Astrocyte (in vitro differentiated cells and primary cell): ENCODE data around the gene COLEC11. TPM values are rescaled to one million over a fixed set of nuclear protein-coding genes. Genes with fewer than 3 reads are reported as not detected.

Source experiments
- DNase-seq: peaks from one replicate; pipeline ENCODE4 v3.0.0-alpha.2; 2010; ENCODE audit warnings: low read depth
- FAIRE-seq: peaks from 2 replicates; lab custom pipeline; 2011; peaks lifted over from hg19 to GRCh38; lab: Jason Lieb, UNC
- H2AFZ ChIP-seq: 2 replicates; pipeline ENCODE4 v1.6.0; 2012; ENCODE audit warnings: low read depth, low read length, inconsistent platforms
- H3K27ac ChIP-seq: 2 replicates; pipeline ENCODE4 v1.5.1; 2011; ENCODE audit warnings: low read depth, low read length, inconsistent platforms
- H3K27me3 ChIP-seq: 2 replicates; pipeline ENCODE4 v1.6.0; 2011; ENCODE audit warnings: low read length, inconsistent platforms; ENCODE audit not compliant: insufficient read depth
- H3K36me3 ChIP-seq: 2 replicates; pipeline ENCODE4 v1.5.1; 2011; ENCODE audit warnings: low read length, inconsistent platforms; ENCODE audit not compliant: insufficient read depth
- H3K4me1 ChIP-seq: 2 replicates; pipeline ENCODE4 v1.5.1; 2011; ENCODE audit warnings: low read length, inconsistent platforms; ENCODE audit not compliant: insufficient read depth
- H3K4me2 ChIP-seq: 2 replicates; pipeline ENCODE4 v1.6.0; 2012; ENCODE audit warnings: low read length, inconsistent platforms
- H3K4me3 ChIP-seq: 2 replicates; pipeline ENCODE4 v1.5.1; 2011; ENCODE audit warnings: low read depth, mild to moderate bottlenecking, low read length, inconsistent platforms; ENCODE audit not compliant: insufficient read depth
- H3K79me2 ChIP-seq: 2 replicates; pipeline ENCODE4 v1.6.0; 2012; ENCODE audit warnings: mild to moderate bottlenecking, low read length, inconsistent platforms; ENCODE audit not compliant: insufficient read depth
- H3K9ac ChIP-seq: 2 replicates; pipeline ENCODE4 v1.6.0; 2012; ENCODE audit warnings: mild to moderate bottlenecking, low read length, inconsistent platforms
- H3K9me3 ChIP-seq: 2 replicates; pipeline ENCODE4 v1.5.1; 2012; ENCODE audit warnings: low read depth, mild to moderate bottlenecking, low read length, inconsistent platforms; ENCODE audit not compliant: insufficient read depth
- H4K20me1 ChIP-seq: 2 replicates; pipeline ENCODE4 v1.6.0; 2012; ENCODE audit warnings: low read length, inconsistent platforms; ENCODE audit not compliant: insufficient read depth
- H3K27ac Mint-ChIP-seq: one replicate; pipeline ENCODE4 v1.8.0; 2021; ENCODE audit warnings: mild to moderate bottlenecking, mixed read lengths; ENCODE audit not compliant: unreplicated experiment
- H3K27me3 Mint-ChIP-seq: one replicate; pipeline ENCODE4 v1.8.0; 2021; ENCODE audit warnings: low read depth, mixed read lengths; ENCODE audit not compliant: unreplicated experiment
- H3K36me3 Mint-ChIP-seq: one replicate; pipeline ENCODE4 v1.8.0; 2021; ENCODE audit warnings: low read depth, mixed read lengths; ENCODE audit not compliant: unreplicated experiment
- H3K4me1 Mint-ChIP-seq: one replicate; pipeline ENCODE4 v1.8.0; 2021; ENCODE audit warnings: low read depth, mixed read lengths; ENCODE audit not compliant: unreplicated experiment
- H3K4me3 Mint-ChIP-seq: one replicate; pipeline ENCODE4 v1.8.0; 2021; ENCODE audit warnings: mild to moderate bottlenecking, moderate library complexity, mixed read lengths; ENCODE audit not compliant: unreplicated experiment
- H3K9me3 Mint-ChIP-seq: one replicate; pipeline ENCODE4 v1.8.0; 2021; ENCODE audit warnings: mild to moderate bottlenecking, mixed read lengths; ENCODE audit not compliant: unreplicated experiment
- CTCF ChIP-seq: IDR thresholded peaks from 2 replicates; pipeline ENCODE4 v1.5.1; 2011; ENCODE audit warnings: low read depth, mild to moderate bottlenecking, inconsistent platforms, low read length, moderate library complexity; ENCODE audit not compliant: insufficient read depth
- EZH2 ChIP-seq: IDR thresholded peaks from 2 replicates; pipeline ENCODE4 v1.6.1; 2012; ENCODE audit warnings: mild to moderate bottlenecking, low read length, inconsistent platforms; ENCODE audit not compliant: insufficient read depth
- total RNA-seq: library from RNA; stranded (reverse); gene quantifications from 2 replicates; pipeline ENCODE4 v1.2.1, GENCODE V29; 2021

The COLEC11 gene
- total RNA-seq, 1 donor from 2014 or later, result not detected

GRCh38 chr2:3595404-3595803, 492 bp downstream of the COLEC11 start:
- FAIRE-seq (no peak), DNase-seq (no peak)
- peaks cover 4% of the 10 kb centered on the region for H3K36me3 Mint-ChIP-seq
- Histone ChIP-seq H3K9me3 (no peaks in the 10 kb centered on the region), H3K4me3 (no peak overlapping the region), H3K4me1 (no peaks in the 10 kb centered on the region), H3K9ac (peak overlapping the region; percentile 46), H3K27ac (no peak overlapping the region), H3K79me2 (no peaks in the 10 kb centered on the region), H4K20me1 (no peaks in the 10 kb centered on the region), H3K27me3 (no peaks in the 10 kb centered on the region), H2AFZ (no peak overlapping the region), H3K4me2 (peak overlapping the region; percentile 80), H3K36me3 (no peaks in the 10 kb centered on the region)
- H3K27me3 Mint-ChIP-seq, result peaks cover 2% of the 10 kb centered on the region
- H3K9me3 Mint-ChIP-seq, result no peaks in the 10 kb centered on the region
- no peak for TF ChIP-seq EZH2
- no peak for TF ChIP-seq CTCF
- H3K4me1 Mint-ChIP-seq, result no peaks in the 10 kb centered on the region
- no peak overlapping the region for H3K27ac Mint-ChIP-seq
- peak overlapping the region; percentile 15 for H3K4me3 Mint-ChIP-seq

- Mint-ChIP-seq H3K9me3 (no peaks in the 10 kb centered on the region), H3K4me3 (no peak overlapping the region), H3K27me3 (peaks cover 2% of the 10 kb centered on the region), H3K4me1 (no peaks in the 10 kb centered on the region), H3K36me3 (peaks cover 4% of the 10 kb centered on the region), H3K27ac (no peak overlapping the region)
- Histone ChIP-seq H3K9me3 (no peaks in the 10 kb centered on the region), H3K36me3 (no peaks in the 10 kb centered on the region), H3K79me2 (no peaks in the 10 kb centered on the region), H2AFZ (no peak overlapping the region), H3K4me3 (no peak overlapping the region), H3K4me1 (no peaks in the 10 kb centered on the region), H4K20me1 (no peaks in the 10 kb centered on the region), H3K27me3 (no peaks in the 10 kb centered on the region), H3K4me2 (no peak overlapping the region), H3K27ac (no peak overlapping the region), H3K9ac (no peak overlapping the region)
- DNase-seq, result no peak
- no peak for TF ChIP-seq EZH2
- TF ChIP-seq CTCF, result no peak
- FAIRE-seq, result no peak
These were observed 1.1 kb downstream of the COLEC11 start for GRCh38 chr2:3595985-3596384.

GRCh38 chr2:3596901-3597417, 2.0 kb downstream of the COLEC11 start:
- H3K27me3 ChIP-seq, result no peaks in the 10 kb centered on the region
- Mint-ChIP-seq H3K36me3 (peaks cover 4% of the 10 kb centered on the region), H3K4me1 (no peaks in the 10 kb centered on the region), H3K4me3 (no peak overlapping the region), H3K27ac (no peak overlapping the region), H3K27me3 (peaks cover 9% of the 10 kb centered on the region), H3K9me3 (no peaks in the 10 kb centered on the region)
- TF ChIP-seq EZH2 (no peak), CTCF (no peak)
- H3K36me3 ChIP-seq, result no peaks in the 10 kb centered on the region
- no peaks in the 10 kb centered on the region for H4K20me1 ChIP-seq
- H3K9me3 ChIP-seq, result no peaks in the 10 kb centered on the region
- no peak for FAIRE-seq
- H2AFZ ChIP-seq, result no peak overlapping the region
- H3K79me2 ChIP-seq, result no peaks in the 10 kb centered on the region
- H3K4me1 ChIP-seq, result no peaks in the 10 kb centered on the region
- no peak overlapping the region for H3K9ac ChIP-seq
- DNase-seq, result no peak
- H3K27ac ChIP-seq, result no peak overlapping the region
- H3K4me2 ChIP-seq, result no peak overlapping the region
- H3K4me3 ChIP-seq, result no peak overlapping the region
